DOHH2 (cell line): ENCODE measurements around the gene USF1.

Experiments used
- CTCF ChIP-seq: fragments of 200-600 bp; sonication (generic); IDR thresholded peaks from one replicate; pipeline ENCODE4 v1.5.1; 2014; ENCODE audit warnings: antibody characterized with exemption, mild to moderate bottlenecking, low read depth, low read length; ENCODE audit not compliant: poor library complexity, severe bottlenecking
- EZH2phosphoT487 ChIP-seq: fragments of 200-600 bp; sonication (generic); IDR thresholded peaks from 2 replicates; pipeline ENCODE4 v1.6.1; 2017; ENCODE audit warnings: borderline replicate concordance, mild to moderate bottlenecking, antibody characterized with exemption, low read length, moderate library complexity, mixed read lengths

GRCh38 chr1:161008869-161009510, 36.8 kb downstream of the USF1 start:
- TF ChIP-seq CTCF (no peak), EZH2phosphoT487 (no peak)
